Gastrocnemius medialis (tissue), 4 donors: ENCODE data around the gene GCH1. TPM values are rescaled to one million over a fixed set of nuclear protein-coding genes. Genes with fewer than 3 reads are reported as not detected.

Source experiments
- ATAC-seq, 2 donors: fragments of 150-250 bp; one replicate each; pipeline ENCODE4 v1.9.1; 2016
- DNase-seq, 2 donors: peaks; one replicate each; pipeline ENCODE4 v3.0.0-alpha.2; 2019
- H3K27ac ChIP-seq, 4 donors: fragments of 200-600 bp; sonication (generic); 1 replicate in 1 of 4; 2 replicates in 3 of 4; pipeline ENCODE4 v1.5.1; 2016 to 2018; ENCODE audit warnings: mild to moderate bottlenecking in 2 of 4, moderate library complexity in 1 of 4
- H3K27me3 ChIP-seq, 3 donors: fragments of 200-600 bp; sonication (generic) in 2 of 3; 1 replicate in 1 of 3; 2 replicates in 2 of 3; pipeline versions ENCODE4 v1.5.1 to v1.6.0; 2016 to 2019; ENCODE audit warnings: mild to moderate bottlenecking in 1 of 3, moderate library complexity in 1 of 3
- H3K36me3 ChIP-seq, 2 donors: fragments of 200-600 bp; sonication (generic) in 1 of 2; one replicate each; pipeline ENCODE4 v1.5.1; 2017 to 2018
- H3K4me1 ChIP-seq, 2 donors: fragments of 200-600 bp; sonication (generic) in 1 of 2; one replicate each; pipeline ENCODE4 v1.5.1; 2016 to 2017; ENCODE audit warnings: mild to moderate bottlenecking in 2 of 2
- H3K4me3 ChIP-seq, 4 donors: fragments of 200-600 bp; sonication (generic) in 3 of 4; 1 replicate in 1 of 4; 2 replicates in 3 of 4; pipeline ENCODE4 v1.5.1; 2016 to 2019; ENCODE audit warnings: mild to moderate bottlenecking in 2 of 4
- H3K9me3 ChIP-seq, 3 donors: fragments of 200-600 bp; sonication (generic) in 2 of 3; 1 replicate in 1 of 3; 2 replicates in 2 of 3; pipeline ENCODE4 v1.5.1; 2016 to 2019
- POLR2A ChIP-seq, 2 donors: fragments of 450-650 bp; IDR thresholded peaks; one replicate each; pipeline ENCODE4 v1.6.1; 2017; ENCODE audit warnings: antibody characterized with exemption in 2 of 2, mild to moderate bottlenecking in 2 of 2, moderate library complexity in 2 of 2
- in situ Hi-C, 4 donors: fragments of 200-750 bp; cut with MboI; loops; one replicate each; pipeline versions ENCODE4 v1.15.0 to v1.8.0; 2017; ENCODE audit warnings: low sequenced_read_pairs in 4 of 4
- intact Hi-C: fragments of 100-400 bp; cut with DNase I; formaldehyde crosslinking; loops from one replicate; pipeline ENCODE4 v1.15.1; 2023; ENCODE audit warnings: low total_unique reads
- total RNA-seq, 4 donors: library from RNA; depleted of rRNA; stranded (reverse); fragments of >200 nt; gene quantifications; one replicate each; pipeline versions ENCODE4 v1.1.0 to v1.2.3, GENCODE V29; 2016
- TF ChIP-seq, protein P1 (sequence below), 5 experiments: fragments of 450-650 bp in 3 of 5; fragments of 200-600 bp in 2 of 5; sonication (generic) in 2 of 5; IDR thresholded peaks in 4 of 5; conservative IDR thresholded peaks in 1 of 5; 1 replicate in 4 of 5; 2 replicates in 1 of 5; pipeline ENCODE4 v1.5.1; 2016 to 2019; ENCODE audit warnings: antibody characterized with exemption in 5 of 5, mild to moderate bottlenecking in 3 of 5, moderate library complexity in 3 of 5

The GCH1 gene
- total RNA-seq, 4 donors from 2014 or later = 0.53 to 1.6 (median 0.92) TPM

DNA sequence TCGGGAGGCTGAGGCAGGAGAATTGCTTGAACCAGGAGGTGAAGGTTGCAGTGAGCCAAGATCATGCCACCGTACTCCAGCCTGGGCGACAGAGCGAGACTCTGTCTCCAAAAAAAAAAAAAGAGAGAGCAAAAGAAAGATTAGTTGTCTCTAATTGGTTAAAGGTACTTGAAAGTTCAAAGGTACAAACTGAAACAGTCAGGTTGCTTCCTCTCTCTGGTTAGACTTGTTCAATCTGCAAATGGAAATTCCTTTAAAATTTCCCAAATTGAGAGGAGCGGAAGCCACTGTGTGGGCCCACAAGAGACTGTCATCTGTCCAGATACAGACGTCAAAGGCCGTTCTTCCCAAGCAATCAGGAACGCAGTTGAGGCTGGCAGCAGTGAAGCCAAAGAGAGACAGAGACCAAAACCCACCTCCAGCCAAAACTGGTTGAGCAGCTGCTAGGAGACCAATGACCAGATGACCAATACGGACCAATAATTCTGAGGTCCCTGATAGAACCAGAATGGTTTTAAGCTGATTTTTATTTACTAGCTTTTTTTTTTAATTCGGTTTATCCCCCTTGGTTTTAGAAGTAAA, 63.6 kb downstream of the GCH1 start:
- H3K36me3 ChIP-seq = no peaks in the 10 kb centered on the region
- no peak for TF ChIP-seq POLR2A (IDR thresholded peaks at IDR 0.05)
- H3K27ac ChIP-seq = peak overlapping the region in 3 of 4 donors; percentile 22 to 54 (median 33)
- H3K4me3 ChIP-seq = no peak overlapping the region
- H3K9me3 ChIP-seq = no peaks in the 10 kb centered on the region
- intact Hi-C loops (no loop called here), in situ Hi-C loops (no loop called here)
- ATAC-seq (peak in 1 of 2 donors; percentile 59), DNase-seq (peak; percentile 13 to 64)
- H3K4me1 ChIP-seq = no peaks in the 10 kb centered on the region
- no peaks in the 10 kb centered on the region for H3K27me3 ChIP-seq

DNA sequence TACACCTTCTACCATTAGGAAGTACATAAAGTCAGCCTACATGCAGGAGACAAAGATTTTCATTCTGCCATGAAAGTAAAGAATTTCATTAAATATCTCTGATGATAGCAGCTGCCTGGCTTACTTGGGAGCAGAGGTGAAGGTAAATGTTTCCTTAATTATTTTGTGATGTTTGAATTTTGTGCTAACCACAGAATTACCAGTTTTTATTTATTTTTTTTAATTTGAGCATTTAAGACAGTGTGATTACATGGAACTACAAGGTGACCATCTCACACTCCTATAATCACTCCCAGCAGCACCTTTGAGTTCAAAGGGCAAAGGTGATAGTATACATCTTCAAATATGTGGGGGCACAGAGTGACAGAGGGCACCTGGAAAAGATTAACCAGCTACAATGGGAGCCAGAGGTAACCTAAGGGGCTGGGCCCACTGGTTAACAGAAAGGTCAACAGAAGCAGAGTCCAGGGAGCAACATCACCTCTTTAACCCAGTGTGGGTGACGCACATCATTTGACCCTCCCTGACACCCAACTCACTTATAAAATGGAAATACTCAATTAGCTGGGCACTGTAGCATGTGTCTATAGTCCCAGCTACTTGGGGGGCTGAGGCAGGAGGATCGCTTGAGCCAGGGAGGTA, 65.0 kb downstream of the GCH1 start:
- ATAC-seq (no peak), DNase-seq (no peak)
- intact Hi-C loops = no loop called here
- Histone ChIP-seq H3K9me3 (no peaks in the 10 kb centered on the region), H3K27ac (no peak overlapping the region), H3K27me3 (no peaks in the 10 kb centered on the region), H3K4me3 (no peak overlapping the region), H3K4me1 (no peaks in the 10 kb centered on the region), H3K36me3 (no peaks in the 10 kb centered on the region)
- TF ChIP-seq POLR2A (IDR thresholded peaks at IDR 0.05) = no peak
- TF ChIP-seq, protein P1, sequence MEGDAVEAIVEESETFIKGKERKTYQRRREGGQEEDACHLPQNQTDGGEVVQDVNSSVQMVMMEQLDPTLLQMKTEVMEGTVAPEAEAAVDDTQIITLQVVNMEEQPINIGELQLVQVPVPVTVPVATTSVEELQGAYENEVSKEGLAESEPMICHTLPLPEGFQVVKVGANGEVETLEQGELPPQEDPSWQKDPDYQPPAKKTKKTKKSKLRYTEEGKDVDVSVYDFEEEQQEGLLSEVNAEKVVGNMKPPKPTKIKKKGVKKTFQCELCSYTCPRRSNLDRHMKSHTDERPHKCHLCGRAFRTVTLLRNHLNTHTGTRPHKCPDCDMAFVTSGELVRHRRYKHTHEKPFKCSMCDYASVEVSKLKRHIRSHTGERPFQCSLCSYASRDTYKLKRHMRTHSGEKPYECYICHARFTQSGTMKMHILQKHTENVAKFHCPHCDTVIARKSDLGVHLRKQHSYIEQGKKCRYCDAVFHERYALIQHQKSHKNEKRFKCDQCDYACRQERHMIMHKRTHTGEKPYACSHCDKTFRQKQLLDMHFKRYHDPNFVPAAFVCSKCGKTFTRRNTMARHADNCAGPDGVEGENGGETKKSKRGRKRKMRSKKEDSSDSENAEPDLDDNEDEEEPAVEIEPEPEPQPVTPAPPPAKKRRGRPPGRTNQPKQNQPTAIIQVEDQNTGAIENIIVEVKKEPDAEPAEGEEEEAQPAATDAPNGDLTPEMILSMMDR (IDR thresholded peaks at IDR 0.05 in 4 of 5, conservative IDR thresholded peaks at IDR 0.05 in 1 of 5) = no peak
- in situ Hi-C loops = no loop called here

DNA sequence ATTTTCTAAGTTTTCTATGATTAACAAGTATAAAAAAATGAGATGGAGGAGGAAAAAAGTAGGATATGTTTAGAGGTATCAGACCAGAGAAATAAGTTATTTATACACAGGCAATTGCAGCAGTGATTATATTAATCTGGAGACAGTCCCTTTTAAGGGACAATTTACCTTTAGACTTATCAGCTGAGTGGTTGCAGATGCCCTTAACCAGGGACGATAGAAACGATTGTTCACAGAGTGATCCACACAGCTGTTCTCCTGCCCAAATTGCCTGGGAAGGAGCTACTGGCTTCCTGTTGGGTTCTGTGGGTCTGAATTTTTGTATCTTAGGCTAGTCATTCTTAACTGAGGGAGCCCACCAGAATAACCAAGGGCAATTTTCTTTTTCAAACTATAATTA, 66.4 kb downstream of the GCH1 start:
- TF ChIP-seq, protein P1 (IDR thresholded peaks at IDR 0.05 in 4 of 5, conservative IDR thresholded peaks at IDR 0.05 in 1 of 5) = no peak
- no peak for TF ChIP-seq POLR2A (IDR thresholded peaks at IDR 0.05)
- Histone ChIP-seq H3K27ac (no peak overlapping the region), H3K27me3 (no peaks in the 10 kb centered on the region), H3K4me1 (no peaks in the 10 kb centered on the region), H3K4me3 (no peak overlapping the region), H3K9me3 (no peaks in the 10 kb centered on the region), H3K36me3 (no peaks in the 10 kb centered on the region)
- intact Hi-C loops (no loop called here), in situ Hi-C loops (no loop called here)
- DNase-seq (no peak), ATAC-seq (no peak)

DNA sequence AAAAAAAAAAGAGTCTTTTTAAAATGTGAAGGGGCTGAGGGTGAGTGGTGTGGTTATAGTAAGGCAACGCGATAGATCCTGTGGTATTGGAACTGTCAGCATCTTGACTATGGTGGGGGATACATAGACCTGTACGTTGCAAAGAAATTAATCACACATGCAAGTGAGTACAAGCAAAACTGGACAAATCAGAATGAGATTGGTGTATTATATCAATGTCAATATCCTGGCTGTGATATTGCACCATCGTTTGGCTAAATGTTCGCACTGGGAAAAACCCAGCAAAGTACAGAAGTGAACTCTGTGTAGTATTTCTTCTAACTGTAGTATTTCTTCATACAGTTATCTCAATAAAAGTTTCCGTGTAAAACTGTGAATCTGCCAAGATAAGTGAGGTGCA, 67.9 kb downstream of the GCH1 start:
- no peak for ATAC-seq
- Histone ChIP-seq H3K4me3 (no peak overlapping the region), H3K36me3 (no peaks in the 10 kb centered on the region), H3K9me3 (no peaks in the 10 kb centered on the region), H3K4me1 (no peaks in the 10 kb centered on the region), H3K27me3 (no peaks in the 10 kb centered on the region), H3K27ac (no peak overlapping the region)
- in situ Hi-C loops (no loop called here), intact Hi-C loops (no loop called here)
- TF ChIP-seq POLR2A (IDR thresholded peaks at IDR 0.05) = no peak
- TF ChIP-seq, protein P1 (IDR thresholded peaks at IDR 0.05 in 4 of 5, conservative IDR thresholded peaks at IDR 0.05 in 1 of 5) = no peak
- DNase-seq = no peak

DNA sequence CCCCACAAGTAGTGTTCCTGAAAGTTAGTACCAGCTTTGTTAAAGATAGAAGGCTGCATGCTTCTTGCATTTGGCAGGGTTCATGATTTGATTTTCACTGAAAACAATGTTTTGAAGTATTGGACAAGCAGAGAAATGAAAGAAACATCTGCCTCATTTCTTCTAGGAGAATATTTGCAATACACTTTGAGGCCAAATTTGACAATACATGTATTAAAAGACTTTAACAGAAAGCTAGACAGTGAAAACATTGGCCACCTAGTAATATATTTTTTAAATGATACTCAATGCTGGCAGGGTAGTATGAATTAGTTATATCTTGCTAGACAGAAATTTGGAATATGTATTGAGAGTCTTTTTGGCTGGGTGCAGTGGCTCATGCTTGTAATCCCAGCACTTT, 68.5 kb downstream of the GCH1 start:
- no peaks in the 10 kb centered on the region for H3K36me3 ChIP-seq
- H3K27me3 ChIP-seq = no peaks in the 10 kb centered on the region
- DNase-seq = no peak
- TF ChIP-seq, protein P1 (IDR thresholded peaks at IDR 0.05 in 4 of 5, conservative IDR thresholded peaks at IDR 0.05 in 1 of 5) = no peak
- no peak for TF ChIP-seq POLR2A (IDR thresholded peaks at IDR 0.05)
- H3K9me3 ChIP-seq = no peaks in the 10 kb centered on the region
- intact Hi-C loops (no loop called here), in situ Hi-C loops (no loop called here)
- no peak overlapping the region for H3K4me3 ChIP-seq
- no peak for ATAC-seq
- H3K4me1 ChIP-seq = no peaks in the 10 kb centered on the region
- no peak overlapping the region for H3K27ac ChIP-seq
